ENCODE measurements around the gene GGCX. TPM values are rescaled to one million over a fixed set of nuclear protein-coding genes. Genes with fewer than 3 reads are reported as not detected.

GGCX gene
- total and polyA plus RNA-seq, 2 of the 13 experiments (the other 11 are each of a cell fraction or from before 2014, with no cell fraction given): 72.5 to 103 TPM

GRCh38 chr2:85584354-85584856 is 23.1 kb upstream of the GGCX start, which contains the start of gene VAMP5 (continued):
- TF ChIP-seq ZMYM3 (CRISPR knock-in tag; IDR thresholded peaks at IDR 0.05): no peak
- TF ChIP-seq XRCC5 (optimal IDR thresholded peaks at IDR 0.05; ENCODE audit: low read length): peak; percentile 53
- TF ChIP-seq, protein P1, sequence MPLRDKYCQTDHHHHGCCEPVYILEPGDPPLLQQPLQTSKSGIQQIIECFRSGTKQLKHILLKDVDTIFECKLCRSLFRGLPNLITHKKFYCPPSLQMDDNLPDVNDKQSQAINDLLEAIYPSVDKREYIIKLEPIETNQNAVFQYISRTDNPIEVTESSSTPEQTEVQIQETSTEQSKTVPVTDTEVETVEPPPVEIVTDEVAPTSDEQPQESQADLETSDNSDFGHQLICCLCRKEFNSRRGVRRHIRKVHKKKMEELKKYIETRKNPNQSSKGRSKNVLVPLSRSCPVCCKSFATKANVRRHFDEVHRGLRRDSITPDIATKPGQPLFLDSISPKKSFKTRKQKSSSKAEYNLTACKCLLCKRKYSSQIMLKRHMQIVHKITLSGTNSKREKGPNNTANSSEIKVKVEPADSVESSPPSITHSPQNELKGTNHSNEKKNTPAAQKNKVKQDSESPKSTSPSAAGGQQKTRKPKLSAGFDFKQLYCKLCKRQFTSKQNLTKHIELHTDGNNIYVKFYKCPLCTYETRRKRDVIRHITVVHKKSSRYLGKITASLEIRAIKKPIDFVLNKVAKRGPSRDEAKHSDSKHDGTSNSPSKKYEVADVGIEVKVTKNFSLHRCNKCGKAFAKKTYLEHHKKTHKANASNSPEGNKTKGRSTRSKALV (CRISPR knock-in tag; IDR thresholded peaks at IDR 0.05): peak; percentile 92; the same call in 1 of the 2 replicates
- TF ChIP-seq, protein P2, sequence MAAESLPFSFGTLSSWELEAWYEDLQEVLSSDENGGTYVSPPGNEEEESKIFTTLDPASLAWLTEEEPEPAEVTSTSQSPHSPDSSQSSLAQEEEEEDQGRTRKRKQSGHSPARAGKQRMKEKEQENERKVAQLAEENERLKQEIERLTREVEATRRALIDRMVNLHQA (CRISPR knock-in tag; IDR thresholded peaks at IDR 0.05): no peak
- TF ChIP-seq HNRNPH1 (optimal IDR thresholded peaks at IDR 0.05; ENCODE audit: low read depth, low read length): no peak
- TF ChIP-seq HMGXB4 (CRISPR knock-in tag; IDR thresholded peaks at IDR 0.05; ENCODE audit: borderline replicate concordance in 1 of 2, low read depth in 1 of 2): peak in 1 of 2 experiments; percentile 24; a peak in 3 of 4 replicates
- no peak; the same call in 1 of the 2 replicates for TF ChIP-seq ZBTB1 (CRISPR knock-in tag; IDR thresholded peaks at IDR 0.05; ENCODE audit: borderline replicate concordance)
- TF ChIP-seq, protein P3, sequence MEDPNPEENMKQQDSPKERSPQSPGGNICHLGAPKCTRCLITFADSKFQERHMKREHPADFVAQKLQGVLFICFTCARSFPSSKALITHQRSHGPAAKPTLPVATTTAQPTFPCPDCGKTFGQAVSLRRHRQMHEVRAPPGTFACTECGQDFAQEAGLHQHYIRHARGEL (CRISPR knock-in tag; IDR thresholded peaks at IDR 0.05): no peak
- no peak for TF ChIP-seq CHD2 (IDR thresholded peaks at IDR 0.05; ENCODE audit: low read depth, low read length)
- TF ChIP-seq SALL2 (CRISPR knock-in tag; IDR thresholded peaks at IDR 0.05): peak; percentile 88
- TF ChIP-seq, protein P4, sequence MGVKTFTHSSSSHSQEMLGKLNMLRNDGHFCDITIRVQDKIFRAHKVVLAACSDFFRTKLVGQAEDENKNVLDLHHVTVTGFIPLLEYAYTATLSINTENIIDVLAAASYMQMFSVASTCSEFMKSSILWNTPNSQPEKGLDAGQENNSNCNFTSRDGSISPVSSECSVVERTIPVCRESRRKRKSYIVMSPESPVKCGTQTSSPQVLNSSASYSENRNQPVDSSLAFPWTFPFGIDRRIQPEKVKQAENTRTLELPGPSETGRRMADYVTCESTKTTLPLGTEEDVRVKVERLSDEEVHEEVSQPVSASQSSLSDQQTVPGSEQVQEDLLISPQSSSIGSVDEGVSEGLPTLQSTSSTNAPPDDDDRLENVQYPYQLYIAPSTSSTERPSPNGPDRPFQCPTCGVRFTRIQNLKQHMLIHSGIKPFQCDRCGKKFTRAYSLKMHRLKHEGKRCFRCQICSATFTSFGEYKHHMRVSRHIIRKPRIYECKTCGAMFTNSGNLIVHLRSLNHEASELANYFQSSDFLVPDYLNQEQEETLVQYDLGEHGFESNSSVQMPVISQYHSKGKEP (CRISPR knock-in tag; IDR thresholded peaks at IDR 0.05): no peak
- TF ChIP-seq, protein P5, sequence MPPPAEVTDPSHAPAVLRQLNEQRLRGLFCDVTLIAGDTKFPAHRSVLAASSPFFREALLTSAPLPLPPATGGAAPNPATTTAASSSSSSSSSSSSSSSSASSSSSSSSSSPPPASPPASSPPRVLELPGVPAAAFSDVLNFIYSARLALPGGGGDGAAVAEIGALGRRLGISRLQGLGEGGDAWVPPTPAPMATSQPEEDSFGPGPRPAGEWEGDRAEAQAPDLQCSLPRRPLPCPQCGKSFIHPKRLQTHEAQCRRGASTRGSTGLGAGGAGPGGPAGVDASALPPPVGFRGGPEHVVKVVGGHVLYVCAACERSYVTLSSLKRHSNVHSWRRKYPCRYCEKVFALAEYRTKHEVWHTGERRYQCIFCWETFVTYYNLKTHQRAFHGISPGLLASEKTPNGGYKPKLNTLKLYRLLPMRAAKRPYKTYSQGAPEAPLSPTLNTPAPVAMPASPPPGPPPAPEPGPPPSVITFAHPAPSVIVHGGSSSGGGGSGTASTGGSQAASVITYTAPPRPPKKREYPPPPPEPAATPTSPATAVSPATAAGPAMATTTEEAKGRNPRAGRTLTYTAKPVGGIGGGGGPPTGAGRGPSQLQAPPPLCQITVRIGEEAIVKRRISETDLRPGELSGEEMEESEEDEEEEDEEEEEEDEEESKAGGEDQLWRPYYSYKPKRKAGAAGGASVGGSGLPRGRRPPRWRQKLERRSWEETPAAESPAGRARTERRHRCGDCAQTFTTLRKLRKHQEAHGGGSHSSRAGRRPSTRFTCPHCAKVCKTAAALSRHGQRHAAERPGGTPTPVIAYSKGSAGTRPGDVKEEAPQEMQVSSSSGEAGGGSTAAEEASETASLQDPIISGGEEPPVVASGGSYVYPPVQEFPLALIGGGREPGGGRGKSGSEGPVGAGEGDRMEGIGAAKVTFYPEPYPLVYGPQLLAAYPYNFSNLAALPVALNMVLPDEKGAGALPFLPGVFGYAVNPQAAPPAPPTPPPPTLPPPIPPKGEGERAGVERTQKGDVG (CRISPR knock-in tag; IDR thresholded peaks at IDR 0.05; ENCODE audit: borderline replicate concordance): peak; percentile 36; the same call in 1 of the 2 replicates
- TF ChIP-seq YEATS4 (CRISPR knock-in tag; IDR thresholded peaks at IDR 0.05; ENCODE audit: borderline replicate concordance): peak; percentile 90
- peak; percentile 90 for TF ChIP-seq HNRNPK (IDR thresholded peaks at IDR 0.05; ENCODE audit: low read depth, low read length, poor library complexity, severe bottlenecking)
- peak; percentile 85; the same call in 1 of the 2 replicates for TF ChIP-seq ZNF83 (CRISPR knock-in tag; IDR thresholded peaks at IDR 0.05; ENCODE audit: borderline replicate concordance)
- peak; percentile 93 for TF ChIP-seq ZFY (CRISPR knock-in tag; IDR thresholded peaks at IDR 0.05)
- TF ChIP-seq, protein P6, sequence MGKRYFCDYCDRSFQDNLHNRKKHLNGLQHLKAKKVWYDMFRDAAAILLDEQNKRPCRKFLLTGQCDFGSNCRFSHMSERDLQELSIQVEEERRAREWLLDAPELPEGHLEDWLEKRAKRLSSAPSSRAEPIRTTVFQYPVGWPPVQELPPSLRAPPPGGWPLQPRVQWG (CRISPR knock-in tag; IDR thresholded peaks at IDR 0.05; ENCODE audit: borderline replicate concordance, low read depth): no peak
- TF ChIP-seq RARG (CRISPR knock-in tag; IDR thresholded peaks at IDR 0.05; ENCODE audit: low read depth): no peak
- TF ChIP-seq ZNF260 (CRISPR knock-in tag; IDR thresholded peaks at IDR 0.05; ENCODE audit: borderline replicate concordance, low read depth): no peak

Data from HepG2 (cell line).